Measurements from ENCODE around the gene CTSD. TPM values are rescaled to one million over a fixed set of nuclear protein-coding genes. Genes with fewer than 3 reads are reported as not detected.

CTSD gene
- total RNA-seq, 6 donors from 2014 or later = 993 to 3,355 (median 2,221) TPM

GRCh38 chr11:1782831-1783724 is 19.4 kb upstream of the CTSD start:
- no peak overlapping the region for H3K4me3 ChIP-seq
- H3K27ac ChIP-seq = peak overlapping the region; percentile 61 to 90 (median 77)
- DNase-seq (peak in 1 of 2 donors; percentile 69), ATAC-seq (ENCODE audit: low FRiP score in 2 of 2) (peak in 1 of 2 donors; percentile 33)
- no peaks in the 10 kb centered on the region for H3K36me3 ChIP-seq
- TF ChIP-seq POLR2AphosphoS5 (IDR thresholded peaks at IDR 0.05) (no peak), CTCF (IDR thresholded peaks at IDR 0.05) (no peak), EP300 (IDR thresholded peaks at IDR 0.05) (peak in 1 of 4 donors; percentile 47), POLR2A (IDR thresholded peaks at IDR 0.05) (peak in 1 of 4 donors; percentile 53)
- peaks cover 0 to 35% (median 21%) of the 10 kb centered on the region in 4 donors for H3K4me1 ChIP-seq
- WGBS, 2 donors = 54 to 67% methylated on average over 18 to 20 of the region's 20 CpGs
- no peaks in the 10 kb centered on the region for H3K9me3 ChIP-seq
- H3K27me3 ChIP-seq = no peaks in the 10 kb centered on the region

- no peak overlapping the region for H3K4me3 ChIP-seq
- 59 to 83% methylated on average over 7 to 13 of the region's 13 CpGs for WGBS, 2 donors
- H3K27me3 ChIP-seq = no peaks in the 10 kb centered on the region
- no peaks in the 10 kb centered on the region for H3K9me3 ChIP-seq
- peak overlapping the region; percentile 61 to 90 (median 77) for H3K27ac ChIP-seq
- no peaks in the 10 kb centered on the region for H3K36me3 ChIP-seq
- ATAC-seq (ENCODE audit: low FRiP score in 2 of 2) (peak in 1 of 2 donors; percentile 56), DNase-seq (peak; percentile 51 to 57)
- peaks cover 0 to 36% (median 21%) of the 10 kb centered on the region in 4 donors for H3K4me1 ChIP-seq
- peak in 1 of 4 donors; percentile 12 for TF ChIP-seq POLR2A (IDR thresholded peaks at IDR 0.05)
- TF ChIP-seq POLR2AphosphoS5 (IDR thresholded peaks at IDR 0.05) = peak; percentile 43 to 79
- TF ChIP-seq CTCF (IDR thresholded peaks at IDR 0.05) = no peak
- peak in 1 of 4 donors; percentile 47 for TF ChIP-seq EP300 (IDR thresholded peaks at IDR 0.05)
Measured at GRCh38 chr11:1782031-1782590, 18.4 kb upstream of the CTSD start.

- Histone ChIP-seq H3K27ac (peak overlapping the region; percentile 61 to 90 (median 77)), H3K9me3 (no peaks in the 10 kb centered on the region), H3K27me3 (no peaks in the 10 kb centered on the region), H3K4me1 (peaks cover 0 to 36% (median 21%) of the 10 kb centered on the region in 4 donors), H3K4me3 (no peak overlapping the region), H3K36me3 (no peaks in the 10 kb centered on the region)
- DNase-seq (peak in 1 of 2 donors; percentile 52), ATAC-seq (ENCODE audit: low FRiP score in 2 of 2) (no peak)
- TF ChIP-seq POLR2AphosphoS5 (IDR thresholded peaks at IDR 0.05) (no peak), POLR2A (IDR thresholded peaks at IDR 0.05) (no peak), EP300 (IDR thresholded peaks at IDR 0.05) (no peak), CTCF (IDR thresholded peaks at IDR 0.05) (no peak)
- 73 to 83% methylated on average over 7 to 9 of the region's 9 CpGs for WGBS, 2 donors
Measured at GRCh38 chr11:1781593-1781975, 17.9 kb upstream of the CTSD start.

- TF ChIP-seq POLR2AphosphoS5 (IDR thresholded peaks at IDR 0.05) (peak in 1 of 2 donors; percentile 65), POLR2A (IDR thresholded peaks at IDR 0.05) (peak in 1 of 4 donors; percentile 53), EP300 (IDR thresholded peaks at IDR 0.05) (peak in 1 of 4 donors; percentile 42), CTCF (IDR thresholded peaks at IDR 0.05) (no peak)
- Histone ChIP-seq H3K4me3 (no peak overlapping the region), H3K27me3 (no peaks in the 10 kb centered on the region), H3K27ac (peak overlapping the region; percentile 61 to 90 (median 77)), H3K4me1 (peaks cover 0 to 36% (median 21%) of the 10 kb centered on the region in 4 donors), H3K36me3 (no peaks in the 10 kb centered on the region), H3K9me3 (peaks cover 0 to 3% (median 0%) of the 10 kb centered on the region in 4 donors)
- 57 to 68% methylated on average over 21 to 25 of the region's 25 CpGs for WGBS, 2 donors
- ATAC-seq (ENCODE audit: low FRiP score in 2 of 2) = peak; percentile 44 to 65
- peak; percentile 67 to 84 for DNase-seq
Measured at GRCh38 chr11:1780700-1781592, 17.2 kb upstream of the CTSD start.
